CD4-positive, alpha-beta T cell treated with Interferon gamma for 1 hour (primary cell): ENCODE measurements around the gene GRK3.
"Not testable (repeated sequence)": the region's sequence is repeated elsewhere in the genome, so short reads cannot be mapped to it uniquely, and the experiment has no call there.

Experiments used
- DNase-seq: peaks from one replicate; pipeline ENCODE4 v3.0.0-alpha.2; 2020

The GRK3 gene

GRCh38 chr22:25574736-25575135, 10.3 kb downstream of the GRK3 start:
- no peak for DNase-seq

DNA sequence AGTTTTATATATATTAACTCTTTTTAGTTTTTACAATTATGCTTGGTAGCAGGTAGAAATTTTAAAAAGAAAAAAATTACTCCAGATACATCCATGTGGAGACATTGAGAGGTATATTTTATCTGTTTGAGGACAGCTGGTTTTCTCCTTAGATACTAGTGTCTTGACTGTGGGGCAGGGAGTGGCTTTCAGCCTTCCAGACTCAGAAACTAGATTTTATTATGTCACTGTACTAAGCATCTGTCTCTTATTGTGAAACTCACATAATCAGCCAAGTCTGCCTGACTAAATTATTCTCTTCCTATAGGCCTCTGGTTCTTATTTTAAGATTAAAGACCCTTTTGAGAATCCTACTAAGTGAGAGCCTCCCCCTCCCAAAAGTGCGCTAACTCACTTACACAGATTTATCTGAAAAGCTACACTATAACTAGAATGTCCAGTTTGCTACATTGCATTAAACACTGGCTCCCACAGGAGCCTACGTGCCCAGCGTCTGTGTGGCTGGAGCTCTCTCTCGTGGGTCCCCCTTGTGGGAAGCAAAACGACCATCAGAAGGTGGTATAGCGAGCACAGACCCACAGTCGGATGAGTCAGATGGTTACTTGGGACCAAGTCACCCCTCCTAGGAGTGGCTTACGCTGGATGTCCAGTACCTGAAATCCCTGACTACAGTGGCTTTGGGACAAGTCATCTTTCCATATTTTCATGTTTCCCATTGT, 11.4 kb downstream of the GRK3 start:
- not testable (repeated sequence) for DNase-seq

- not testable (repeated sequence) for DNase-seq
These were observed 17.0 kb downstream of the GRK3 start for GRCh38 chr22:25581452-25581851.

GRCh38 chr22:25582946-25583345, 18.5 kb downstream of the GRK3 start:
- no peak for DNase-seq

- DNase-seq = peak; percentile 17
These were observed 20.5 kb downstream of the GRK3 start for GRCh38 chr22:25584993-25585392.

DNA sequence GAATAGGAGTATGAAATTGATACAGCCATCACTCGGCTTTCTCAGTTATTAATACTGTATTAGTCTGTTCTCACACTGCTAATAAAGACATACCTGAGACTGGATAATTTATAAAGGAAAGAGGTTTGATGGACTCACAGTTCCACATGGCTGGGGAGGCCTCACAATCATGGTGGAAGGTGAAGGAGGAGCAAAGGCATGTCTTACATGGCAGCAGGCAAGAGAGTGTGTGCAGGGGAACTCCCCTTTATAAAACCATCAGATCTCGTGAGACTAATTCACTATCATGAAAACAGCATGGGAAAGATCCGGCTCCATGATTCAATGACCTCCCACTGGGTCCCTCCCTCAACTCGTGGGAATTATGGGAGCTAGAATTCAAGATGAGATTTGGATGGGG, 25.2 kb downstream of the GRK3 start:
- DNase-seq = not testable (repeated sequence)

DNA sequence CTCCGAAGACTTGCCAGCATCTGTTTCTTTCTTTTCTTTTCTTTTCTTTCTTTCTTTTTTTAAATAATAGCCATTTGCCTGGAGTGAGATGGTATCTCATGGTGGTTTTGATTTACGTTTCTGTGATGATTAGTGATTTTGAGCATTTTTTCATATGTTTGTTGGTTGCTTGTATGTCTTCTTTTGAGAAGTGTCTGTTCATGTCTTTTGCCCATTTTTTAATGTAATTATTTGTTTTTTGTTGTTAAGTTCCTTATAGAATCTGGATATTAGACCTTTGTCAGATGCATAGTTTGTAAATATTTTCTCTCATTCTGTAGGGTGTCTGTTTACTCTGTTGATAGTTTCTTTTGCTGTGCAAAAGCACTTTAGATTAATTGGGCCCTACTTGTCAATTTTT, 28.8 kb downstream of the GRK3 start:
- DNase-seq = not testable (repeated sequence)

GRCh38 chr22:25598609-25599008, 34.1 kb downstream of the GRK3 start:
- no peak for DNase-seq

GRCh38 chr22:25602445-25602844, 38.0 kb downstream of the GRK3 start:
- no peak for DNase-seq

DNA sequence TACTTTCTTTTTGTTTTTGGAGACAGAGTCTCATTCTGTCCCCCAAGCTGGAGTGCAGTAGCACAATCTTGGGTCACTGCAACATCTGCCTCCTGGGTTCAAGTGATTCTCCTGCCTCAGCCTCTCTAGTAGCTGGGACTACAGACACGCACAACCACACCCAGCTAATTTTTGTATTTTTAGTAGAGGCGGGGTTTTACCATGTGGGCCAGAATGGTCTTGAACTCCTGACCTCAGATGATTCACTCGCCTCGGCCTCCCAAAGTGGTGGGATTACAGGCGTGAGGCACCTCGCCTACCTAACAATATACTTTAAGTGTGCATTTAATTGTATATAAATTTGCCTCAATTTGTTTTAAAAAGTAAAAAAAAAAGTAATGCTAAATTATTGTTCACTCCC, 38.4 kb downstream of the GRK3 start:
- DNase-seq = no peak

- not testable (repeated sequence) for DNase-seq
These were observed 40.7 kb downstream of the GRK3 start for GRCh38 chr22:25605146-25605545.

GRCh38 chr22:25605565-25605964, 41.1 kb downstream of the GRK3 start:
- DNase-seq = not testable (repeated sequence)

DNA sequence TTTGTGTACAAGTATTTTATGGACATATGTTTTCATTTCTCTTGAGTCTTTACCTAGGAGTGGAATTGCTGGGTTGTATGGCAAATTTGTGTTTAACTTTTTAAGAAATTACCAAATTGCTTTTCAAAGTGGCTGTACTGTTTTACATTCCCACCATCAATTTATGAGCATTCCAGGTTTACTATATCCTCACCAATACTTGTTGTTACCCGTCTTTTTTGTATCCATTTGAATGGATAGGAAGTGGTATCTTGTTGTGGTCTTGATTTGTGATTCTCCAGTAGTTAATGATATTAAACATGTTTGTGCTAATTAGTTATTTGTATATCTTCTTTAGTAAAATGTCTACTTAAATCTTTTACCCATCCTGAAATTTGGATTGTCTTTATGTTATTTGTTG, 46.8 kb downstream of the GRK3 start:
- not testable (repeated sequence) for DNase-seq

DNA sequence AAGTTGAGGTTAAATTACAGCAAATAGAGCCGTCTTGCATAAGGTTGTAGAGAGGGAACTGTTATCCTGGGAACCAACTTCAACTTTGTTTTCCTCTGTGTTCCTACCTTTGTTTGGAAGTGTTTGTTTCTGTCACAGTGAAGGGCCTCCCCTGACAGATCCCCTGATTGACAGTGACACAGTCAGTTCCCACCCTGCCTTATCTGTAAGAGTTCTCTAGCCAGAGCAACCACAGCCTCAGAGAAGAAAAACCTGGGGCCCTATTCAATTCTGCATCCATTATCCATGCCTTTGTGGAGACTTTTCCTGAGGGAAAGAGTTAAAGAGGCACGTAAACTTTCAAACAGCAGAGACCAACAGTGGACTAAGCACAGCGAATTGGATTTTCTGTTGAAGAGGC, 48.7 kb downstream of the GRK3 start:
- not testable (repeated sequence) for DNase-seq

DNA sequence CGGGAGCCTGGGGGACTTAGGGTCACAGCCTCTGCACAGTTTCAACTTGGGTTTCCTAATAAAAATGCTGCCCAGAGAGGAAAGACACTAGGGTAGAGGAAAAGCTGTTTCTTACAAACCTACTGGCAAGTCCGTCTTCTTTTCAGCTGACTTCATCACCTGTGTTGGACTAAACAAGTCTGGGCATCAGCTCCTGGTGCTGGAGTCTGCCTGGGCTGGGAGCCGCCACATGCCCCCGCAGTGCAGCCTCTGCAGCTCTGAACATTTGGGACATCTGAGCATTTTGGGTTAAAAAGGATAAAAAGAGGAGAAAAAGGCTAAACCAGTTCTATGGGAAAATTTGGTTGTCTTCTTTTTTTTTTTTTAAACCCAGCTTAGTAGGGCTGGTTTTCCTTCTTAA, 49.1 kb downstream of the GRK3 start:
- not testable (repeated sequence) for DNase-seq

DNA sequence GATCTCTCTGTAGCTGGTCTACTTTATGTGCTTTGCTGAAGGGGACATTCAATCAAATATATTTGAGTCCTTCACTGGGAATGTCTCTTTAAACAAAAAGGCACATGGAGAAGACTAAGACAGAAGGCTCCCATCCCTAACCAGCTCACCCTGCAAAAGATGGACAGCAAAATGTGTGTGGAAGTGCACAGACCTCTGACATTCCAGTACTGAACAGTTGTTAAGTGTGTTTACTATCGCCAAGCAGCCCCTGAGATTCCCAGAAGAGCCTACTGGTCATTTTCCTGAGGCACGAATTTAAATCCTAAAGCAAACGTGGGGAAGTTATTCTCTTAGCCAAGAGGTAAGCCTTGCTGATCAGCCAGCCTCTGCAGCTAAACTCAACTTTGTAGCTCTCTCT, 50.3 kb downstream of the GRK3 start:
- DNase-seq = not testable (repeated sequence)

DNA sequence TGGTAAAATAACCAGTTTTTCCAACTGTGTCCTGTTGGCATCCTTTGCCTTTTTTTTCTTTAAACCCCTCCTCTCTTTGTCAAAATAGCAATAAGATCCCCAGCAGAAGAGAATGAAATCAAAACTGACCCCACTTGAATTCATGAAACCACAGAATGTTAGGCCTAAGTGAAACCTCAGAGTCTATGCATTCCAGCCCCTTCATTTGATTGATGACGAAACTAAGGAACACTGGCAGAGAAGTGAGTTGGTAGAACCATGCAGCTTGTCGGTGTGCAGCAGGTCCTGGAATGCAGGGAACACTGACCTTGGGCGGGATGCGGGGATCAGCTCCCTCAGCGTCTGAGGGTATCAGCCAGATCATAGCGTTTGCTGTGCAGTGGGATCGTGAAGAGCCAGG, 57.5 kb downstream of the GRK3 start:
- no peak for DNase-seq

- DNase-seq = no peak
These were observed 58.8 kb downstream of the GRK3 start for GRCh38 chr22:25623310-25623734.

DNA sequence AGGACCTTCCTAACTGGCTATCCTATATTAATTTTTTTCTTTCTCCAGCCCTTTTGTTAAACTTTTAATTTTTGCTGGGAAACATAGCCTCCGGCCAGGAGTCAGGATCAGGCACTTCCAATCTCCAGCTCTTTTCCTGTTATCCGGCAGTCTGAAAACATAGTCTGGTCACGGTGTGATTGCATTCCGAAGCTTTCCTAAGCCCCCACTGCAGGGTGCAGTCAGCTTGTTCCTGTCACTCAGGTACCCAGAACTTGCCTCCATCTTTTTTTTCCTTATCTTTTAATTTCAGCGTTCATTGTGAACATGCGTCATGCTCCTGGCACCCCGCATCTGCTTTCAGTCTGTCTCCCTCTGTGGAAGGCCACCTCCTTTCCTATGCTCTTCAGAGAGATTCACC, 59.4 kb downstream of the GRK3 start:
- no peak for DNase-seq

GRCh38 chr22:25624476-25624875, 60.0 kb downstream of the GRK3 start:
- no peak for DNase-seq

GRCh38 chr22:25625747-25626623, 61.5 kb downstream of the GRK3 start:
- DNase-seq = not testable (repeated sequence)

DNA sequence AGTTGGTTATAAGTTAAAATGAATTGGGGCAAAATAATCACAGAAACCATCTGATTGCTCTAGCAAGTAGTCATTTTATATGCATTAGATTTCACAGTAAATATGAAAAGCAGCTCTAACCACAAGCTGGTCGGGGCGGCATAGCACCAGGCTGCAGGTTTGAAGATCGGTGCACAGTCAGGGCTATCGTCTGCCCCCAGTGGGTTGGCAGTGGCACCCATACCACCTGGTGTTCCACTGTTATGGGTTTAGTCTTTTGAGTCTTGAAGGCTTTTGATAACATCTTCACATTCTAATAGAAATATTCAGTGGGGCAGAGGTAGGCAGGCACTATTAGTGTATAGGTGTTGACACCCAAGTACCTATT, 62.1 kb downstream of the GRK3 start:
- DNase-seq = no peak

DNA sequence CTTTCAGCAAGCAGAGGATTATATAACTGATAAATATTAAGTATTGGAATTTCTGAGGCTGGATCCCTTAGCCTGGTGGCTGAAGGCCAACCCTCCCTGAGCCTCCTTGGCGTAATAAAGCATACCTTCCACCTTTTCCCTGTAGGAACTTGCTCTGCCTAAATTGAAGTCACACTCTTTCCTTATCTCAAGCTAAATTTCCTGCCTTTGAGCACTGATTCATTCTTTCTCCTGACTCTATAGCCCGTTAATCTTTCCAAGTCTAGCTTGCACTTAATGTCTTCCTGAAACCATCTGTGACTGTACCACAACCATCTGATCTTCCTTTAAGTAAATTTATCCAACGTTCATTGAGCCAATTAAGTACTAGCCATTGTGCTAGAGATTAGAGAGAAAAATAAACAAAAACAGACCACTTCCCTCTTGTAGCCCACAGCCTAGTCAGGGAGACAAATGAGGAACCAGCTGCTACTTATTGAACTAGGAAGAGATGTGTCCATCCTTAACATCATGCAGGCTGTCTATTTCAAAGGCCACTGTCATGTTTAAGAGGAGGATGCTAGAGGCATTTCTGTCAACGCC, 62.9 kb downstream of the GRK3 start:
- no peak for DNase-seq

DNA sequence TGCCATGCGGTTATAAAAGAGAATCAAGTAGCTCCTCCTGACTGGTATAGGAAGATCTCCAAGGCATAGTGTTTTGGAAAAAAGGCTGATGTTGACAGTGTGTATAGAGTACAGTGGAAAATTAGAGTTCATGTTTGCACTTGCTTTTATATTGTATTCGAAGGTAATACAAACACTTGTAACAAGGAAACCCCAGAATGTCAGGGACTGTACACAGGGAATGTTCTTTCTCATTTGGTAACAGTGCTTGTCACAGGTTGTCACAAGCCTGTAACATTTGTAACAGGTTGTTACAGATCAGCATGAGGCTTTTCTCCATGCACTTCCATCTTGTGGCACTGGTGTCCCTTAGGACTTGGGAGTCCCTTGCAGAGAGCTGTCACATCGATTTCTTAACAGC, 64.0 kb downstream of the GRK3 start:
- DNase-seq = no peak
